HG03159 (cell line): ENCODE results near the gene USP22.

Source experiments
- ATAC-seq: cut with Tn5 transposase; IDR thresholded peaks from one replicate; pipeline ENCODE4 v1.9.1; 2021; ENCODE audit warnings: mild to moderate bottlenecking, moderate library complexity; ENCODE audit not compliant: unreplicated experiment

Gene USP22

DNA sequence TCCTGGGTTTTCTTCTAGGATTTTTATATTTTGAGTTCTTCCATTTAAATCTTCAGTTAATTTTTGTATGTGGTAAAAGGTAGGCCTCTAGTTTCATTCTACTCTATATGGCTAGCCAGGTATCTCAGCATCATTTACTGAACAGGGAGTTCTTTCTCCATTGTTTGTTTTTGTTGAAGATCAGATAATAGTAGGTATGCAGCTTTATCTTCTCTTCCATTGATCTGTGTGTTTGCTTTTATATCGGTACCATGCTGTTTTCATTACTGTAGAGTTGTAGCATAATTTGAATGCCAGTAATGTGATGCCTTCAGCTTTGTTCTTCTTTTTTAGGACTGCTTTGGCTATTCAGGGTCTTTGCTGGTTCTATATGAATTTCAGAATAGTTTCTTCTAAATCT, 77.3 kb downstream of the USP22 start:
- ATAC-seq = no peak

DNA sequence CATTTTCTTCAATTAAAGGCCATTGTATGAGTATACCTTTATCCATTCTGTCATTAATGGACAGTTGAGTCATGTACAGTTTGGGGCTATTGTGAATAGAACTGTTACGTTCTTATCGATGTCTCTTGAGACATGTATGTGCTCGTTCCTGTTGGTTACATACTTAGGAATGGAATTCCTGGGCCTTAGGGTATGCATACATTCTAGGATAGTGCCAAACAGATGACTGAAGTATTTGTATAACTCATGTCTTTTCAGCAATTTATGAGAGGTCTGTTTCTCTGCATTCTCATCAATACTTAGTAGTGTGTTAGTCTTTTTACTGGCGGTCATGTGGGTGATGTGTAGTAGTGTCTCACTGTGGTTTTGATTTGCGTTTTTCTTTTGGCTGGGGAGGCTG, 81.2 kb downstream of the USP22 start:
- ATAC-seq = no peak

DNA sequence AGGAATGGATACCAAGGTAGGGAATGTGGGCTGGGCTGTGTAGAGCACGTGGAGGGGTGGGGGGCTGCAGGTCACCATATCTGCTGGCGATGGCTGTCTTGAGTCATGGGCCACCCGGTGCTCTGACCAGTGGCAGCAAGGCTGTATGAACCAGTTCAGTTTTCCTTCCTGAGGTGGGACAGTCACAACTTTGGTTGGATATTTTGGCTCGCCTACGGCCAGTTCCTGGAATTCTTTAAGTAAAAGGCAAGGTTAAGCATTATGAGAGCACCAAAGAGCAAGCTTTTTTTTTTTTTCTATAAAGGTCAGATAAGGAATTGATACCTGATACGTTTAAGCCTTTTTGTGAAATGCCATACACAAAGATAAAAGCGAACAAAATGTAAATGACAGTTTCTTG, 81.9 kb downstream of the USP22 start:
- no peak for ATAC-seq

DNA sequence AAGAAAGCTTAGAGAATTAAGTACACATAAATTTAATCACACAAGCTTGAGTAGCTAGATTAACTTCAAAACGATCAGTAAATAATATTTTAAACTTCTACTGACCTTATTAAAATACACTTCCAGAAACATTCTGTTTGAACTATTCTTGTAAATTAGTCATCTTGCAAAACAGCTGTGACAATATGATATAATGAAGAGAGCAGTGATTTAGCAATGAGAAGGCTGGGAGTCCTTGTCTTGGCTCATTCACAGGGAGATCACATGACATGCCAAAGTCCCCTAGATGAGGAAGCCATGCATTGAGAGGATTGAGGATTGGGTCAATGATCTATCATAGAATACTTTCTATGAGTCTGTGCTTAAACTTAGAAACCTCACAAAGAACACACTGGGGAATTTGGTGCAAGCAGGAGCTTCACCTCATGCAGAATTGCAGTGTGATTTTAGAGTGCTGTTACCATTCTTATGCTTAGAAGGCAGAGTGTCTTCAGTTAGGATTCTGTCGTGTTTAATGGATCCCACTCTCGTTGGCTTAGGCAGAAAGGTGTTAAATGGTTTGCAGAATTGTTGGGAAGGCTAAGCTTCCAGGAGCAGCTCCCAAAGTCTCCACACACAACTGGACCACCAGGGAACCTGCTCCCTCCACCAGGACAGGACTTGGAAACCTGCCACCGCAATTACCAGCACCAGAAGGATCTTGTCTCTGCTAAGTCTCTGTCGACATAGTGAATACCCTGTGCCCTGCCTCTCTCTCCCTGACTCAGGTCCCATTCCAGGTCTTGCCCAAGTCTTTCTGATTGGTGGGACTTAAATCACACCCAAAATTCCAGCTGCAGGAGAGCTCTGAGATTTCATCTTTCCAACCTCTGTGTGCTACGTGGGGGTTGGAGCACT, 87.1 kb downstream of the USP22 start:
- no peak for ATAC-seq

DNA sequence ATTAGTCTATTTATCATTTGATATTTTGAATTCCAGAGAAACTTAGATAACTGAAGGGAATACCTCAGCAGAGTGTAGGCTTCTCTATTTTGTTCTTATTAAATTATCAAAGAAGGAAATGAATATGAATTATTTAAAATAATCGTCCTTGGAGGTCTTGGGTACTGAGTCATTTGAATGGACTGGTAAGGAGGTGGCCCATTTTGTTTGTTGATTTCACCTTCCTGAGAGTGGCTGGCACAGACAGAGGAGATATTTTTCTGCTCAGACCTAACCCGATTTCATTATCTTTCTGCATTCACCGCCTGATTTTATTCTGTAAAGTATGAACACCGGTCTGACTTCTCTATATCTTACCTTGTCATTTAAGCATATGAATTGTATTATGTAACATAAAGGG, 88.0 kb downstream of the USP22 start:
- no peak for ATAC-seq

DNA sequence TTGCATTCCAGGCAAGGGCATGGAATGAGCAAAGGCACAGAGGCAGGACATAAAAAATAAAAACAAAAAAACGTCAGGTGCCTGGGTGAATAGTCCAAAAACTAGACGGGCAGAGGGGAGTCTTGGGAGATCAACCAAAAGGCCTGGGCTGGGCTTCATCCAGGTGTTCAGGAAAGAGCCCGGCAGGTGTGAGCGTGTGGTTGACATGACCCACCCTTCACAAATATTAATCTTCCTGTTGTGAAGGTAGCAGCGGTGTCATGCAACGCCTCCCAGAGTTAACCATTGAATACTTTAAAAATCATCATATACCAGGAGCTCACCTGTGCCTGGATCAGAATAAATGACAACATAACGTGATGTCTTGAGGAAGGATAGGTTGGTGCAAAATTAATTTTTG, 90.6 kb downstream of the USP22 start:
- no peak for ATAC-seq
